ENCODE data around the gene ZBTB20.

ZBTB20 gene

GRCh38 chr3:114718071-114718897, 428.8 kb downstream of the ZBTB20 start:
- DNase-seq, result no peak
- Histone ChIP-seq H3K27me3 (ENCODE audit: control insufficient read depth in 1 of 2, insufficient read depth in 1 of 2, low read length in 2 of 2) (no peaks in the 10 kb centered on the region), H3K4me2 (ENCODE audit: low read length, poor library complexity, severe bottlenecking) (no peak overlapping the region), H4K91ac (ENCODE audit: low read length) (no peak overlapping the region), H2AFZ (ENCODE audit: low read depth, low read length) (no peak overlapping the region), H2BK12ac (ENCODE audit: low read length in 2 of 2) (no peak overlapping the region), H3K79me1 (replicated peaks; ENCODE audit: low read length, poor library complexity, severe bottlenecking) (peaks cover 8% of the 10 kb centered on the region), H3K9me3 (ENCODE audit: control insufficient read depth, low read length) (no peaks in the 10 kb centered on the region), H3K9ac (ENCODE audit: low read length) (peak overlapping the region; percentile 49), H3K14ac (ENCODE audit: low read length in 2 of 2) (no peak overlapping the region), H3K4ac (ENCODE audit: low read depth in 1 of 2, low read length in 2 of 2) (no peak overlapping the region), H3K4me3 (ENCODE audit: insufficient read depth in 1 of 2, low read depth in 1 of 2, low read length in 2 of 2) (no peak overlapping the region), H2BK120ac (ENCODE audit: low read depth, low read length) (no peak overlapping the region), H2BK15ac (ENCODE audit: low read depth, poor library complexity, severe bottlenecking) (no peak overlapping the region), H3K4me1 (ENCODE audit: control insufficient read depth, insufficient read depth, low read depth, low read length) (peaks cover 2% of the 10 kb centered on the region), H4K8ac (ENCODE audit: low read length) (no peak overlapping the region), H3K27ac (ENCODE audit: low read length, poor library complexity, severe bottlenecking) (peak overlapping the region; percentile 49), H3K18ac (ENCODE audit: low read depth in 1 of 2, low read length in 2 of 2) (no peak overlapping the region), H3K36me3 (ENCODE audit: control insufficient read depth in 1 of 2, insufficient read depth in 2 of 2, low read depth in 1 of 2, low read length in 2 of 2) (no peaks in the 10 kb centered on the region), H3K23ac (ENCODE audit: low read length in 2 of 2) (no peak overlapping the region), H2AK5ac (ENCODE audit: low read length, severe bottlenecking) (peak overlapping the region; percentile 51), H2BK5ac (ENCODE audit: low read depth, low read length, poor library complexity, severe bottlenecking) (no peak overlapping the region)
- WGBS, result 100% methylated on average over 4 of the region's 7 CpGs

- no peaks in the 10 kb centered on the region for H3K9me3 ChIP-seq (ENCODE audit: control insufficient read depth, low read length)
- no peak overlapping the region for H2AK5ac ChIP-seq (ENCODE audit: low read length, severe bottlenecking)
- H4K91ac ChIP-seq (ENCODE audit: low read length), result no peak overlapping the region
- no peak overlapping the region for H2AFZ ChIP-seq (ENCODE audit: low read depth, low read length)
- H3K27me3 ChIP-seq (ENCODE audit: control insufficient read depth in 1 of 2, insufficient read depth in 1 of 2, low read length in 2 of 2), result no peaks in the 10 kb centered on the region
- peaks cover 6% of the 10 kb centered on the region for H3K79me1 ChIP-seq (replicated peaks; ENCODE audit: low read length, poor library complexity, severe bottlenecking)
- H3K23ac ChIP-seq (ENCODE audit: low read length in 2 of 2), result no peak overlapping the region
- no peak overlapping the region for H2BK12ac ChIP-seq (ENCODE audit: low read length in 2 of 2)
- H3K18ac ChIP-seq (ENCODE audit: low read depth in 1 of 2, low read length in 2 of 2), result no peak overlapping the region
- H3K14ac ChIP-seq (ENCODE audit: low read length in 2 of 2), result no peak overlapping the region
- H3K27ac ChIP-seq (ENCODE audit: low read length, poor library complexity, severe bottlenecking), result no peak overlapping the region
- no peak overlapping the region for H3K4me3 ChIP-seq (ENCODE audit: insufficient read depth in 1 of 2, low read depth in 1 of 2, low read length in 2 of 2)
- peak overlapping the region; percentile 49 for H3K9ac ChIP-seq (ENCODE audit: low read length)
- no peak for DNase-seq
- H2BK5ac ChIP-seq (ENCODE audit: low read depth, low read length, poor library complexity, severe bottlenecking), result no peak overlapping the region
- H2BK120ac ChIP-seq (ENCODE audit: low read depth, low read length), result no peak overlapping the region
- H3K4ac ChIP-seq (ENCODE audit: low read depth in 1 of 2, low read length in 2 of 2), result no peak overlapping the region
- H3K36me3 ChIP-seq (ENCODE audit: control insufficient read depth in 1 of 2, insufficient read depth in 2 of 2, low read depth in 1 of 2, low read length in 2 of 2), result no peaks in the 10 kb centered on the region
- H3K4me1 ChIP-seq (ENCODE audit: control insufficient read depth, insufficient read depth, low read depth, low read length), result peaks cover 2% of the 10 kb centered on the region
- no peak overlapping the region for H3K4me2 ChIP-seq (ENCODE audit: low read length, poor library complexity, severe bottlenecking)
- no peak overlapping the region for H2BK15ac ChIP-seq (ENCODE audit: low read depth, poor library complexity, severe bottlenecking)
- no peak overlapping the region for H4K8ac ChIP-seq (ENCODE audit: low read length)
Observed at GRCh38 chr3:114716916-114717315, 430.2 kb downstream of the ZBTB20 start.

DNA sequence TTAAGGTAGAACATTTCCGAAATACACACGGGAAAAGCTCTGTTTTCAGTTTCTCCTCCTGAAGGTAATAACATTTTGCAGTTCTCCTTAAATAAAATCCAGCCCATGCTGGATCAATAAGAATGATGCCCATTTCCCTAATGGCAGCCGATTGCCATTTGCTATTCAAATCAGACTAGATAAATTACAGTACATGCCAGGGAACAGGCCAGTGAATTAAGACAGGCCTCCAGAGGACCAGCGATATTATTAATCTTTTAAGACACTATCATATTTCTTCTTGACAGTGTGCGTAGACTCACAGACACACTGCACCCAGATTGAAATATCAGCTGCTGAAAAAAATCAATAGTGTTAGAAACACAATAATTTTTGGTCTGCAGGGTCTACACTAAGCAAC, 431.0 kb downstream of the ZBTB20 start:
- no peak overlapping the region for H3K4me2 ChIP-seq (ENCODE audit: low read length, poor library complexity, severe bottlenecking)
- no peak overlapping the region for H2BK5ac ChIP-seq (ENCODE audit: low read depth, low read length, poor library complexity, severe bottlenecking)
- DNase-seq, result no peak
- no peak overlapping the region for H4K8ac ChIP-seq (ENCODE audit: low read length)
- H3K23ac ChIP-seq (ENCODE audit: low read length in 2 of 2), result no peak overlapping the region
- 97% methylated on average over 5 of the region's 5 CpGs for WGBS
- no peak overlapping the region for H2BK12ac ChIP-seq (ENCODE audit: low read length in 2 of 2)
- H3K4ac ChIP-seq (ENCODE audit: low read depth in 1 of 2, low read length in 2 of 2), result no peak overlapping the region
- H3K4me3 ChIP-seq (ENCODE audit: insufficient read depth in 1 of 2, low read depth in 1 of 2, low read length in 2 of 2), result no peak overlapping the region
- peaks cover 2% of the 10 kb centered on the region for H3K4me1 ChIP-seq (ENCODE audit: control insufficient read depth, insufficient read depth, low read depth, low read length)
- H2AFZ ChIP-seq (ENCODE audit: low read depth, low read length), result no peak overlapping the region
- no peak overlapping the region for H2AK5ac ChIP-seq (ENCODE audit: low read length, severe bottlenecking)
- no peak overlapping the region for H2BK120ac ChIP-seq (ENCODE audit: low read depth, low read length)
- no peak overlapping the region for H3K9ac ChIP-seq (ENCODE audit: low read length)
- H3K18ac ChIP-seq (ENCODE audit: low read depth in 1 of 2, low read length in 2 of 2), result no peak overlapping the region
- H3K79me1 ChIP-seq (replicated peaks; ENCODE audit: low read length, poor library complexity, severe bottlenecking), result peaks cover 5% of the 10 kb centered on the region
- no peak overlapping the region for H4K91ac ChIP-seq (ENCODE audit: low read length)
- H3K36me3 ChIP-seq (ENCODE audit: control insufficient read depth in 1 of 2, insufficient read depth in 2 of 2, low read depth in 1 of 2, low read length in 2 of 2), result no peaks in the 10 kb centered on the region
- H3K27ac ChIP-seq (ENCODE audit: low read length, poor library complexity, severe bottlenecking), result no peak overlapping the region
- H2BK15ac ChIP-seq (ENCODE audit: low read depth, poor library complexity, severe bottlenecking), result no peak overlapping the region
- no peaks in the 10 kb centered on the region for H3K9me3 ChIP-seq (ENCODE audit: control insufficient read depth, low read length)
- H3K14ac ChIP-seq (ENCODE audit: low read length in 2 of 2), result no peak overlapping the region
- H3K27me3 ChIP-seq (ENCODE audit: control insufficient read depth in 1 of 2, insufficient read depth in 1 of 2, low read length in 2 of 2), result no peaks in the 10 kb centered on the region

DNA sequence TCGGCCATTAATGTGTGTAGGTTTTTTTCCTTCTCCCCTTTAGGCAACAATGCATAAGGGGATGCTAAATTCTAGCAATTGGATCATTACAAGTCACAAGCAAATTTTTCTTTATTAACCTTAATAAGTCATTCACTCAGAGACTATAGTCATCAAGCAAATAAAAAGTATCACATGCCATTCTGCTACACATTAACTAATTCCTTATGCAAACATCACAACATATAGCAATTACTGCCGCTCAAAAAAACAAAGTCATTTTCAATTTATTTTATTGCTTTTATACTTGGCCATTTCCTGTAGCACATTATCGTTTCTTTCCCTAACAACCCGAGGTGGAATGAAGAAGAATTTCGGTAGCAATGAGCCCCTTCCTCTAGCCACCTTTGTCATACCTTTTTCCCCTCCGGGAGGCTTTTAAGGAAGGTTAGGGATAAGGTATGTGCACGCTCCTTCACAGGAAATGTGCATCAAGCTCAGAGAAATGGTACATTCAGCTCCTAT, 432.1 kb downstream of the ZBTB20 start:
- Histone ChIP-seq H3K4me3 (ENCODE audit: insufficient read depth in 1 of 2, low read depth in 1 of 2, low read length in 2 of 2) (no peak overlapping the region), H2BK12ac (ENCODE audit: low read length in 2 of 2) (no peak overlapping the region), H4K91ac (ENCODE audit: low read length) (no peak overlapping the region), H3K14ac (ENCODE audit: low read length in 2 of 2) (no peak overlapping the region), H3K9me3 (ENCODE audit: control insufficient read depth, low read length) (no peaks in the 10 kb centered on the region), H2BK5ac (ENCODE audit: low read depth, low read length, poor library complexity, severe bottlenecking) (no peak overlapping the region), H3K27ac (ENCODE audit: low read length, poor library complexity, severe bottlenecking) (no peak overlapping the region), H3K36me3 (ENCODE audit: control insufficient read depth in 1 of 2, insufficient read depth in 2 of 2, low read depth in 1 of 2, low read length in 2 of 2) (no peaks in the 10 kb centered on the region), H4K8ac (ENCODE audit: low read length) (no peak overlapping the region), H2AFZ (ENCODE audit: low read depth, low read length) (no peak overlapping the region), H3K4me1 (ENCODE audit: control insufficient read depth, insufficient read depth, low read depth, low read length) (peaks cover 2% of the 10 kb centered on the region), H3K9ac (ENCODE audit: low read length) (no peak overlapping the region), H2BK15ac (ENCODE audit: low read depth, poor library complexity, severe bottlenecking) (no peak overlapping the region), H3K4me2 (ENCODE audit: low read length, poor library complexity, severe bottlenecking) (no peak overlapping the region), H3K79me1 (replicated peaks; ENCODE audit: low read length, poor library complexity, severe bottlenecking) (peaks cover 4% of the 10 kb centered on the region), H3K27me3 (ENCODE audit: control insufficient read depth in 1 of 2, insufficient read depth in 1 of 2, low read length in 2 of 2) (no peaks in the 10 kb centered on the region), H3K18ac (ENCODE audit: low read depth in 1 of 2, low read length in 2 of 2) (no peak overlapping the region), H3K23ac (ENCODE audit: low read length in 2 of 2) (no peak overlapping the region), H2AK5ac (ENCODE audit: low read length, severe bottlenecking) (peak overlapping the region; percentile 7), H3K4ac (ENCODE audit: low read depth in 1 of 2, low read length in 2 of 2) (no peak overlapping the region), H2BK120ac (ENCODE audit: low read depth, low read length) (no peak overlapping the region)
- WGBS, result 81% methylated on average over 7 of the region's 7 CpGs
- DNase-seq, result no peak
